ENCODE data around the gene IFRD2. TPM values are rescaled to one million over a fixed set of nuclear protein-coding genes. Genes with fewer than 3 reads are reported as not detected.

IFRD2 gene
- total and polyA plus RNA-seq, 2 of the 13 experiments (the other 11 are each of a cell fraction or from before 2014, with no cell fraction given) = 32.8 to 96.1 TPM

- no peak for TF ChIP-seq ATF1 (CRISPR knock-in tag; IDR thresholded peaks at IDR 0.05)
- TF ChIP-seq POLR2G (IDR thresholded peaks at IDR 0.05; ENCODE audit: low read depth, low read length) = no peak
- no peak for TF ChIP-seq IRF9 (CRISPR knock-in tag; IDR thresholded peaks at IDR 0.05; ENCODE audit: borderline replicate concordance)
- no peak for TF ChIP-seq ZNF841 (CRISPR knock-in tag; IDR thresholded peaks at IDR 0.05; ENCODE audit: borderline replicate concordance)
- no peak for TF ChIP-seq SMARCC2 (IDR thresholded peaks at IDR 0.05)
- TF ChIP-seq MYPOP (CRISPR knock-in tag; IDR thresholded peaks at IDR 0.05) = no peak
- TF ChIP-seq ZFP90 (CRISPR knock-in tag; IDR thresholded peaks at IDR 0.05; ENCODE audit: borderline replicate concordance) = no peak
- no peak for TF ChIP-seq SOX6 (IDR thresholded peaks at IDR 0.05)
- TF ChIP-seq SOX6 (CRISPR knock-in tag; IDR thresholded peaks at IDR 0.05) = no peak
- TF ChIP-seq XBP1 (CRISPR knock-in tag; IDR thresholded peaks at IDR 0.05) = no peak
- TF ChIP-seq, protein P1, sequence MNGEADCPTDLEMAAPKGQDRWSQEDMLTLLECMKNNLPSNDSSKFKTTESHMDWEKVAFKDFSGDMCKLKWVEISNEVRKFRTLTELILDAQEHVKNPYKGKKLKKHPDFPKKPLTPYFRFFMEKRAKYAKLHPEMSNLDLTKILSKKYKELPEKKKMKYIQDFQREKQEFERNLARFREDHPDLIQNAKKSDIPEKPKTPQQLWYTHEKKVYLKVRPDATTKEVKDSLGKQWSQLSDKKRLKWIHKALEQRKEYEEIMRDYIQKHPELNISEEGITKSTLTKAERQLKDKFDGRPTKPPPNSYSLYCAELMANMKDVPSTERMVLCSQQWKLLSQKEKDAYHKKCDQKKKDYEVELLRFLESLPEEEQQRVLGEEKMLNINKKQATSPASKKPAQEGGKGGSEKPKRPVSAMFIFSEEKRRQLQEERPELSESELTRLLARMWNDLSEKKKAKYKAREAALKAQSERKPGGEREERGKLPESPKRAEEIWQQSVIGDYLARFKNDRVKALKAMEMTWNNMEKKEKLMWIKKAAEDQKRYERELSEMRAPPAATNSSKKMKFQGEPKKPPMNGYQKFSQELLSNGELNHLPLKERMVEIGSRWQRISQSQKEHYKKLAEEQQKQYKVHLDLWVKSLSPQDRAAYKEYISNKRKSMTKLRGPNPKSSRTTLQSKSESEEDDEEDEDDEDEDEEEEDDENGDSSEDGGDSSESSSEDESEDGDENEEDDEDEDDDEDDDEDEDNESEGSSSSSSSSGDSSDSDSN (CRISPR knock-in tag; IDR thresholded peaks at IDR 0.05) = no peak
- no peak for TF ChIP-seq NFE2L2 (IDR thresholded peaks at IDR 0.05; ENCODE audit: low read length)
- TF ChIP-seq HOXA3 (CRISPR knock-in tag; IDR thresholded peaks at IDR 0.05) = no peak
- TF ChIP-seq FLYWCH1 (CRISPR knock-in tag; IDR thresholded peaks at IDR 0.05) = no peak
- TF ChIP-seq, protein P2, sequence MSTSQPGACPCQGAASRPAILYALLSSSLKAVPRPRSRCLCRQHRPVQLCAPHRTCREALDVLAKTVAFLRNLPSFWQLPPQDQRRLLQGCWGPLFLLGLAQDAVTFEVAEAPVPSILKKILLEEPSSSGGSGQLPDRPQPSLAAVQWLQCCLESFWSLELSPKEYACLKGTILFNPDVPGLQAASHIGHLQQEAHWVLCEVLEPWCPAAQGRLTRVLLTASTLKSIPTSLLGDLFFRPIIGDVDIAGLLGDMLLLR (CRISPR knock-in tag; IDR thresholded peaks at IDR 0.05) = no peak
- TF ChIP-seq ZNF30 (CRISPR knock-in tag; IDR thresholded peaks at IDR 0.05) = no peak
- no peak for TF ChIP-seq ZNF225 (CRISPR knock-in tag; IDR thresholded peaks at IDR 0.05)
- no peak for TF ChIP-seq MAFG (CRISPR knock-in tag; IDR thresholded peaks at IDR 0.05)
- no peak for TF ChIP-seq MZF1 (CRISPR knock-in tag; IDR thresholded peaks at IDR 0.05; ENCODE audit: borderline replicate concordance)
- TF ChIP-seq U2AF2 (IDR thresholded peaks at IDR 0.05; ENCODE audit: low read depth, low read length) = no peak
- TF ChIP-seq ZFP82 (CRISPR knock-in tag; IDR thresholded peaks at IDR 0.05; ENCODE audit: borderline replicate concordance) = no peak
- FAIRE-seq (no peak), DNase-seq (ENCODE audit: low spot score) (no peak), ATAC-seq (no peak)
- BruUV-seq (replicated peaks) = no TSS peak
- Histone ChIP-seq H2AFZ (ENCODE audit: low read length) (no peak within 1 kb of the TSS), H3K36me3 (replicated peaks in 1 of 2; ENCODE audit: control insufficient read depth in 1 of 2, insufficient read depth in 2 of 2, low read length in 2 of 2) (no peaks in the 10 kb centered on the region), H3K9ac (ENCODE audit: insufficient read depth, low read depth, low read length) (no peak within 1 kb of the TSS), H3K79me2 (ENCODE audit: insufficient read depth, low read length) (peaks cover 12% of the 10 kb centered on the region), H3K27ac (ENCODE audit: extremely low read length, insufficient read depth, low read length) (no peak within 1 kb of the TSS), H3K4me1 (ENCODE audit: insufficient read depth, low read length) (peaks cover 57% of the 10 kb centered on the region), H3K4me3 (replicated peaks in 1 of 3; ENCODE audit: insufficient read depth in 1 of 3, low read depth in 2 of 3, low read length in 3 of 3) (no peak within 1 kb of the TSS), H3K27me3 (ENCODE audit: control insufficient read depth in 1 of 2, insufficient read depth in 2 of 2, low read length in 2 of 2) (peaks cover 1 to 2% of the 10 kb centered on the region in 2 experiments; a peak in 1 of 5 replicates), H3K4me2 (ENCODE audit: low read depth, low read length) (no peak within 1 kb of the TSS), H4K20me1 (ENCODE audit: insufficient read depth, low read length) (no peaks in the 10 kb centered on the region), H3K9me3 (ENCODE audit: low read length) (no peaks in the 10 kb centered on the region)
- ChIA-PET CTCF (ENCODE audit: low intra/inter-chr PET ratio, low total read pairs) (no interaction called here), POLR2A (no interaction called here)
- WGBS (ENCODE audit: low lambda C conversion rate) = 93% methylated on average over 78 of the region's 85 CpGs
- intact Hi-C loops (cut with micrococcal nuclease; ENCODE audit: unreplicated experiment) (loop anchor here (10.0 kb wide), 1 partner anchor 204 kb away; no protein-coding TSS in a partner anchor), in situ Hi-C loops (cut with HindIII; ENCODE audit: extremely low pct_ligation_motif_present, low pct_unique_long_range_greater_than_20kb) (loop anchor here (10.0 kb wide), 1 partner anchor 204 kb away; no protein-coding TSS in a partner anchor)
Measured at GRCh38 chr3:50340448-50341329, 48.5 kb upstream of the IFRD2 start, which contains the start of gene RASSF1. RASSF1 (minus strand) TSS chr3:50340836; CDS start chr3:50340805, 31 bp downstream.

All from HepG2 (cell line).